Astrocyte of the spinal cord (primary cell): ENCODE data around the gene GRAMD2B.

Experiments used
- DNase-seq: peaks from one replicate; pipeline ENCODE4 v3.0.0; 2011; ENCODE audit warnings: low read depth, low spot score
- H3K4me3 ChIP-seq: 2 replicates; pipeline ENCODE4 v1.5.1; 2011; ENCODE audit warnings: low read depth, mild to moderate bottlenecking, low read length, moderate library complexity
- in situ Hi-C: cut with HindIII; loops from 2 replicates; pipeline ENCODE4 v1.10.0; 2017; ENCODE audit warnings: low sequenced_read_pairs
- TF ChIP-seq, protein P1 (sequence below): IDR thresholded peaks from 2 replicates; pipeline ENCODE4 v1.5.1; 2012; ENCODE audit warnings: low read depth, mild to moderate bottlenecking, low read length, inconsistent platforms

GRAMD2B gene

DNA sequence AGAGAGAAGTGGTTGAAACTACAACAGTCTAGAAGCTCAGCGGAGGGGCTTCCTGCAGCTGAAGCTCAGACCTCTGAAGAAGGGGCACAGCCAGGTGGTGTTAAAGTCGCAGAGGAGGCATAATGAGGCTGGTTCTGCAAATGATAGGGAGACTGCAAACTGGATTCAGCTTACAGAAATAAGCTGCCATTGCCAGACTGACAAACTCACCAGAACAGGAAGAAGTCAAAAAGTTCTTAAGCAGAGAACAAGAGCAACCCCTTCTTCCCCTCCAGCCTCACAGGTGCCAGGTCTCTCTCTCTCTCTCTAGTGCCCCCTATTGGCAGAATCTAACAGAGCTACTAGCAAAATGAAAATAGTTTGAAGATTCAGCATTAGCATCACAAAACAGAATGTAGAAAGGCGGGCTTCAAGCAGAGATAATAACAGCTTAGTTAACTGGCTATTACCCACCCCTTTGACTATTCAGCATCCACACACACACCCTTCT is 76.7 kb downstream of the GRAMD2B start:
- TF ChIP-seq, protein P1, sequence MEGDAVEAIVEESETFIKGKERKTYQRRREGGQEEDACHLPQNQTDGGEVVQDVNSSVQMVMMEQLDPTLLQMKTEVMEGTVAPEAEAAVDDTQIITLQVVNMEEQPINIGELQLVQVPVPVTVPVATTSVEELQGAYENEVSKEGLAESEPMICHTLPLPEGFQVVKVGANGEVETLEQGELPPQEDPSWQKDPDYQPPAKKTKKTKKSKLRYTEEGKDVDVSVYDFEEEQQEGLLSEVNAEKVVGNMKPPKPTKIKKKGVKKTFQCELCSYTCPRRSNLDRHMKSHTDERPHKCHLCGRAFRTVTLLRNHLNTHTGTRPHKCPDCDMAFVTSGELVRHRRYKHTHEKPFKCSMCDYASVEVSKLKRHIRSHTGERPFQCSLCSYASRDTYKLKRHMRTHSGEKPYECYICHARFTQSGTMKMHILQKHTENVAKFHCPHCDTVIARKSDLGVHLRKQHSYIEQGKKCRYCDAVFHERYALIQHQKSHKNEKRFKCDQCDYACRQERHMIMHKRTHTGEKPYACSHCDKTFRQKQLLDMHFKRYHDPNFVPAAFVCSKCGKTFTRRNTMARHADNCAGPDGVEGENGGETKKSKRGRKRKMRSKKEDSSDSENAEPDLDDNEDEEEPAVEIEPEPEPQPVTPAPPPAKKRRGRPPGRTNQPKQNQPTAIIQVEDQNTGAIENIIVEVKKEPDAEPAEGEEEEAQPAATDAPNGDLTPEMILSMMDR = peak; percentile 55

GRCh38 chr5:126501448-126501847 is 78.2 kb downstream of the GRAMD2B start:
- in situ Hi-C loops = no loop called here
- DNase-seq = no peak
- no peak overlapping the region for H3K4me3 ChIP-seq
- TF ChIP-seq, protein P1 = no peak

More for the DNA sequence above, 76.7 kb downstream of the GRAMD2B start:
- in situ Hi-C loops = no loop called here
- no peak overlapping the region for H3K4me3 ChIP-seq
- DNase-seq = no peak

DNA sequence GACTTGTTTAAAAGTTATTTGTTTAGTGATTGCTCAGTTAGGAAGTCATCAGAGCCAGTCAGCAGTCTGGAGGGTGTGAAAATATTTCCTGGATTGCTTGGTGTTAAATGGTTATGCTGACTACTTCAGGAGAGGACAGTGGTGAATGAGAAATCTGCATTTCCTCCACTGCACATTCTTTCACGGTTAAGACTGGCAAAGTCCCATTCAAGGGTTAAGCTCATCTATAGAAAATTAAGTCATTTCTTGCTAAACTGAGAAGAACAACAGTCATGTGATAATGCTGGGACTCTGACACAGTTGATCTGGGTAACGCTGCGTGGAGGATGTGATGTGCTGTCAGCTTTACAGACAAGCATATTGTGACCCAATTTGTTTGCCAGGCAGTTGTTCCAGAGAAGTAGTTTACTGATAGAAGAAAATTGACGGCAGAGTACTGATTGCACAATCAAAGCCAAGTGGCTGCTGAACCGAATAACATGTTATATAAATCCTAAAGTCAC is 80.4 kb downstream of the GRAMD2B start:
- DNase-seq = peak; percentile 31
- no peak overlapping the region for H3K4me3 ChIP-seq
- in situ Hi-C loops = no loop called here
- TF ChIP-seq, protein P1 = no peak

- in situ Hi-C loops = no loop called here
- no peak for DNase-seq
- no peak overlapping the region for H3K4me3 ChIP-seq
Measured at GRCh38 chr5:126506079-126506478, 82.9 kb downstream of the GRAMD2B start.

GRCh38 chr5:126508251-126508961 is 85.2 kb downstream of the GRAMD2B start:
- TF ChIP-seq, protein P1 = no peak
- no peak overlapping the region for H3K4me3 ChIP-seq
- in situ Hi-C loops = no loop called here
- DNase-seq = no peak

More at GRCh38 chr5:126506079-126506478, 82.9 kb downstream of the GRAMD2B start:
- TF ChIP-seq, protein P1 = no peak

DNA sequence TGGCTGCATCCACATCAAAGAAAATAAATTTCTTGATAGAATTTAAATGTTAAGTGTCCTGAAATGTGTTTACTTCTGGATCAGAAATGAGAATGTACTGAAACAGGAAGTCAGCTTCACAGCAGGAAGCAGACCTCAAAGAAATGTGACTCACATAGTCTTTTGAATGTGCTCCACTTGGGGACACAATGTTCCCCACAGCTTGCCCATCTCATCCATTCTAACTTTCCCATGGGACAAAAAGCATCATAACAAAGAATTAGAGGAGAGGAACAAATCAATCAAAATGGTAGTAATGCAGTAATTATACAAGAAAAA is 85.7 kb downstream of the GRAMD2B start:
- DNase-seq = peak; percentile 87
- H3K4me3 ChIP-seq = no peak overlapping the region
- TF ChIP-seq, protein P1 = no peak

More for the DNA sequence above, 85.7 kb downstream of the GRAMD2B start:
- in situ Hi-C loops = no loop called here
